ENCODE data around the gene POLD1.

- no peak for TF ChIP-seq POLR2AphosphoS5 (IDR thresholded peaks at IDR 0.05)
- no peak for TF ChIP-seq CTCF (IDR thresholded peaks at IDR 0.05)
Observed at GRCh38 chr19:50462970-50463369, 78.8 kb downstream of the POLD1 start.

All from stomach (tissue), 4 donors.